Measurements from ENCODE around the gene EFNA5.

Gene EFNA5

GRCh38 chr5:107672211-107673038 is 1.7 kb upstream of the EFNA5 start:
- DNase-seq (ENCODE audit: low spot score) = no peak

- DNase-seq (ENCODE audit: low spot score) = no peak
Observed at GRCh38 chr5:107671742-107672210, 1.0 kb upstream of the EFNA5 start.

- no peak for DNase-seq (ENCODE audit: low spot score)
Observed at GRCh38 chr5:107670087-107670931, 428 bp downstream of the EFNA5 start.

- DNase-seq (ENCODE audit: low spot score) = no peak
Observed at GRCh38 chr5:107669096-107670031, 1.4 kb downstream of the EFNA5 start.

- no peak for DNase-seq (ENCODE audit: low spot score)
Observed at GRCh38 chr5:107668154-107669095, 2.3 kb downstream of the EFNA5 start.

GRCh38 chr5:107666051-107666655 is 4.6 kb downstream of the EFNA5 start:
- no peak for DNase-seq (ENCODE audit: low spot score)

- no peak for DNase-seq (ENCODE audit: low spot score)
Observed at GRCh38 chr5:107665036-107665570, 5.6 kb downstream of the EFNA5 start.

- no peak for DNase-seq (ENCODE audit: low spot score)
Observed at GRCh38 chr5:107663697-107664096, 7.0 kb downstream of the EFNA5 start.

GRCh38 chr5:107661650-107662044 is 9.1 kb downstream of the EFNA5 start:
- DNase-seq (ENCODE audit: low spot score) = no peak

- DNase-seq (ENCODE audit: low spot score) = no peak
Observed at GRCh38 chr5:107661038-107661649, 9.6 kb downstream of the EFNA5 start.

- DNase-seq (ENCODE audit: low spot score) = no peak
Observed at GRCh38 chr5:107658528-107658927, 12.2 kb downstream of the EFNA5 start.

- DNase-seq (ENCODE audit: low spot score) = no peak
Observed at GRCh38 chr5:107655831-107656230, 14.9 kb downstream of the EFNA5 start.

GRCh38 chr5:107654827-107655226 is 15.9 kb downstream of the EFNA5 start:
- no peak for DNase-seq (ENCODE audit: low spot score)

- DNase-seq (ENCODE audit: low spot score) = no peak
Observed at GRCh38 chr5:107653685-107654084, 17.1 kb downstream of the EFNA5 start.

- no peak for DNase-seq (ENCODE audit: low spot score)
Observed at GRCh38 chr5:107652839-107653607, 17.7 kb downstream of the EFNA5 start.

- DNase-seq (ENCODE audit: low spot score) = no peak
Observed at GRCh38 chr5:107652408-107652807, 18.3 kb downstream of the EFNA5 start.

GRCh38 chr5:107651325-107651724 is 19.4 kb downstream of the EFNA5 start:
- no peak for DNase-seq (ENCODE audit: low spot score)

- DNase-seq (ENCODE audit: low spot score) = no peak
Observed at GRCh38 chr5:107646418-107646817, 24.3 kb downstream of the EFNA5 start.

- no peak for DNase-seq (ENCODE audit: low spot score)
Observed at GRCh38 chr5:107640568-107640967, 30.2 kb downstream of the EFNA5 start.

Measured in CD4-positive, alpha-beta T cell treated with Interleukin-2 at 100 ng/mL for 4 hours (primary cell).